Nephron progenitor cell (in vitro differentiated cells): ENCODE data around the gene RFC4.
A peak's percentile ranks its signal among the peaks of the same experiment; 100 is the strongest.

ENCODE experiments used
- DNase-seq: peaks from one replicate; pipeline ENCODE4 v3.0.0; 2021
- H3K27ac Mint-ChIP-seq: 2 replicates; pipeline ENCODE4 v1.8.0; 2021; ENCODE audit warnings: mild to moderate bottlenecking, moderate library complexity, mixed read lengths
- H3K27me3 Mint-ChIP-seq: 2 replicates; pipeline ENCODE4 v1.8.0; 2021; ENCODE audit warnings: mild to moderate bottlenecking, low read depth, mixed read lengths; ENCODE audit not compliant: poor library complexity
- H3K36me3 Mint-ChIP-seq: 2 replicates; pipeline ENCODE4 v1.8.0; 2021; ENCODE audit warnings: low read depth, mixed read lengths
- H3K4me1 Mint-ChIP-seq: 2 replicates; pipeline ENCODE4 v1.8.0; 2021; ENCODE audit warnings: mixed read lengths
- H3K4me3 Mint-ChIP-seq: 2 replicates; pipeline ENCODE4 v1.8.0; 2021; ENCODE audit warnings: mild to moderate bottlenecking, moderate library complexity, mixed read lengths
- H3K9me3 Mint-ChIP-seq: 2 replicates; pipeline ENCODE4 v1.8.0; 2021; ENCODE audit warnings: mild to moderate bottlenecking, moderate library complexity, mixed read lengths
- CTCF ChIP-seq: fragments of 200-600 bp; sonication (generic); IDR thresholded peaks from 2 replicates; pipeline ENCODE4 v1.5.0; 2021; ENCODE audit warnings: antibody characterized with exemption

RFC4 gene

GRCh38 chr3:186785495-186786018, 20.7 kb downstream of the RFC4 start:
- no peak for DNase-seq
- Mint-ChIP-seq H3K9me3 (no peaks in the 10 kb centered on the region), H3K27ac (peak overlapping the region; percentile 99), H3K36me3 (peaks cover 64% of the 10 kb centered on the region), H3K4me1 (peaks cover 55% of the 10 kb centered on the region), H3K4me3 (peak overlapping the region; percentile 98), H3K27me3 (no peaks in the 10 kb centered on the region)
- TF ChIP-seq CTCF, result no peak

GRCh38 chr3:186784820-186785494, 21.3 kb downstream of the RFC4 start:
- Mint-ChIP-seq H3K36me3 (peaks cover 63% of the 10 kb centered on the region), H3K27ac (peak overlapping the region; percentile 99), H3K4me1 (peaks cover 55% of the 10 kb centered on the region), H3K4me3 (peak overlapping the region; percentile 98), H3K27me3 (peaks cover 2% of the 10 kb centered on the region), H3K9me3 (no peaks in the 10 kb centered on the region)
- no peak for TF ChIP-seq CTCF
- no peak for DNase-seq

GRCh38 chr3:186783731-186784515, 22.4 kb downstream of the RFC4 start:
- Mint-ChIP-seq H3K4me3 (peak overlapping the region; percentile 98), H3K36me3 (peaks cover 55% of the 10 kb centered on the region), H3K9me3 (no peaks in the 10 kb centered on the region), H3K4me1 (peaks cover 55% of the 10 kb centered on the region), H3K27ac (peak overlapping the region; percentile 99), H3K27me3 (peaks cover 11% of the 10 kb centered on the region)
- TF ChIP-seq CTCF, result no peak
- peak; percentile 83 for DNase-seq

- no peaks in the 10 kb centered on the region for H3K9me3 Mint-ChIP-seq
- H3K27me3 Mint-ChIP-seq, result peaks cover 11% of the 10 kb centered on the region
- TF ChIP-seq CTCF, result no peak
- peaks cover 55% of the 10 kb centered on the region for H3K4me1 Mint-ChIP-seq
- H3K4me3 Mint-ChIP-seq, result peak within 1 kb of the TSS; percentile 98
- H3K27ac Mint-ChIP-seq, result peak within 1 kb of the TSS; percentile 99
- peaks cover 48% of the 10 kb centered on the region for H3K36me3 Mint-ChIP-seq
- DNase-seq, result peak; percentile 92
Measured at GRCh38 chr3:186783058-186783730, 23.1 kb downstream of the RFC4 start, which contains the start of gene EIF4A2. TSS of gene EIF4A2 (plus strand) at chr3:186783577. CDS start at chr3:186783611, 34 bp downstream.

GRCh38 chr3:186782542-186783057, 23.7 kb downstream of the RFC4 start:
- Mint-ChIP-seq H3K36me3 (peaks cover 42% of the 10 kb centered on the region), H3K27me3 (peaks cover 11% of the 10 kb centered on the region), H3K4me1 (peaks cover 49% of the 10 kb centered on the region), H3K4me3 (peak overlapping the region; percentile 98), H3K9me3 (no peaks in the 10 kb centered on the region), H3K27ac (peak overlapping the region; percentile 93)
- no peak for DNase-seq
- no peak for TF ChIP-seq CTCF
